GM23338 (cell line): ENCODE measurements around the gene CCDC12.

Experiments
- EZH2 ChIP-seq: fragments of 200-600 bp; sonication (generic); IDR thresholded peaks from one replicate; pipeline ENCODE4 v1.8.0; 2017; ENCODE audit warnings: antibody characterized with exemption, mild to moderate bottlenecking, low read depth; ENCODE audit not compliant: unreplicated experiment
- EZH2phosphoT487 ChIP-seq: fragments of 200-600 bp; sonication (generic); IDR thresholded peaks from one replicate; pipeline ENCODE4 v1.8.1; 2018; ENCODE audit warnings: antibody characterized with exemption; ENCODE audit not compliant: unreplicated experiment
- JUNB ChIP-seq: IDR thresholded peaks from one replicate; pipeline ENCODE4 v1.6.1; 2016; ENCODE audit warnings: antibody characterized with exemption; ENCODE audit not compliant: unreplicated experiment
- POLR2AphosphoS5 ChIP-seq: IDR thresholded peaks from 2 replicates; pipeline ENCODE4 v1.6.1; 2016; ENCODE audit warnings: antibody characterized with exemption, low read depth
- ZNF331 ChIP-seq: fragments of 250-450 bp; sonication (Bioruptor Pico); IDR thresholded peaks from 2 replicates; pipeline ENCODE4 v1.5.0; 2020; ENCODE audit warnings: low read depth, mild to moderate bottlenecking, moderate library complexity
- TF ChIP-seq, protein P1 (sequence below), 2 experiments: fragments of 200-600 bp in 1 of 2; sonication (generic) in 1 of 2; conservative IDR thresholded peaks; 2 replicates each; pipeline versions ENCODE4 v1.5.1 to v1.6.1; 2016 to 2017; ENCODE audit warnings: antibody characterized with exemption in 2 of 2, low read depth in 2 of 2, mild to moderate bottlenecking in 2 of 2, moderate library complexity in 1 of 2
- TF ChIP-seq, protein P2 (sequence below): IDR thresholded peaks from 2 replicates; pipeline ENCODE4 v1.6.1; 2016; ENCODE audit warnings: antibody characterized with exemption
- TF ChIP-seq, protein P3 (sequence below): fragments of 250-450 bp; sonication (Bioruptor Pico); IDR thresholded peaks from 2 replicates; pipeline ENCODE4 v1.5.0; 2020; ENCODE audit warnings: mild to moderate bottlenecking, moderate library complexity
- TF ChIP-seq, protein P4 (sequence below): IDR thresholded peaks from one replicate; pipeline ENCODE4 v1.6.1; 2018; ENCODE audit warnings: antibody characterized with exemption; ENCODE audit not compliant: unreplicated experiment

DNA sequence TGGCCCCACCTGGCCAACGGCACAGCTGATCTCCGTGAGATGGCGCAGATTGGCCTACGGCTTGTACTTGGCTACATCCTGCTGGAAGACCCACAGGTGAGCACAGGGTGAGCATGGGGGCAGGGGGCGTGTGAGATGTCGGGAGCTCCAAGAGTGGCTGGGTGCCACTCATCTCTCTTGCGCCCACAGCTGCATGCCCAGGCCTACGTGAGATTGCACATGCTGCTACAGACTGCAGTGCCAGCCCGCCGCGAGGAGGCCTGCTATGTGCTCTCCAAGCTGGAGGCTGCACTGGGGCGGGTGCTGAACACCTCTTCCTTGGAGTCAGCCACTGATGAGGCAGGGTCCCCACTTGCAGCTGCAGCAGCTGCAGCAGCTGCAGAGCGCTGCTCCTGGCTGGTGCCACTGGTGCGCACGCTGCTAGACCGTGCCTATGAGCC lies 25.2 kb upstream of the CCDC12 start:
- no peak for TF ChIP-seq POLR2AphosphoS5
- TF ChIP-seq, protein P1, sequence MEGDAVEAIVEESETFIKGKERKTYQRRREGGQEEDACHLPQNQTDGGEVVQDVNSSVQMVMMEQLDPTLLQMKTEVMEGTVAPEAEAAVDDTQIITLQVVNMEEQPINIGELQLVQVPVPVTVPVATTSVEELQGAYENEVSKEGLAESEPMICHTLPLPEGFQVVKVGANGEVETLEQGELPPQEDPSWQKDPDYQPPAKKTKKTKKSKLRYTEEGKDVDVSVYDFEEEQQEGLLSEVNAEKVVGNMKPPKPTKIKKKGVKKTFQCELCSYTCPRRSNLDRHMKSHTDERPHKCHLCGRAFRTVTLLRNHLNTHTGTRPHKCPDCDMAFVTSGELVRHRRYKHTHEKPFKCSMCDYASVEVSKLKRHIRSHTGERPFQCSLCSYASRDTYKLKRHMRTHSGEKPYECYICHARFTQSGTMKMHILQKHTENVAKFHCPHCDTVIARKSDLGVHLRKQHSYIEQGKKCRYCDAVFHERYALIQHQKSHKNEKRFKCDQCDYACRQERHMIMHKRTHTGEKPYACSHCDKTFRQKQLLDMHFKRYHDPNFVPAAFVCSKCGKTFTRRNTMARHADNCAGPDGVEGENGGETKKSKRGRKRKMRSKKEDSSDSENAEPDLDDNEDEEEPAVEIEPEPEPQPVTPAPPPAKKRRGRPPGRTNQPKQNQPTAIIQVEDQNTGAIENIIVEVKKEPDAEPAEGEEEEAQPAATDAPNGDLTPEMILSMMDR (conservative IDR thresholded peaks at IDR 0.05; ENCODE audit: low read depth in 2 of 2) = no peak
- TF ChIP-seq, protein P2, sequence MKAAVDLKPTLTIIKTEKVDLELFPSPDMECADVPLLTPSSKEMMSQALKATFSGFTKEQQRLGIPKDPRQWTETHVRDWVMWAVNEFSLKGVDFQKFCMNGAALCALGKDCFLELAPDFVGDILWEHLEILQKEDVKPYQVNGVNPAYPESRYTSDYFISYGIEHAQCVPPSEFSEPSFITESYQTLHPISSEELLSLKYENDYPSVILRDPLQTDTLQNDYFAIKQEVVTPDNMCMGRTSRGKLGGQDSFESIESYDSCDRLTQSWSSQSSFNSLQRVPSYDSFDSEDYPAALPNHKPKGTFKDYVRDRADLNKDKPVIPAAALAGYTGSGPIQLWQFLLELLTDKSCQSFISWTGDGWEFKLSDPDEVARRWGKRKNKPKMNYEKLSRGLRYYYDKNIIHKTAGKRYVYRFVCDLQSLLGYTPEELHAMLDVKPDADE = no peak
- no peak for TF ChIP-seq JUNB
- no peak for TF ChIP-seq EZH2
- TF ChIP-seq, protein P3, sequence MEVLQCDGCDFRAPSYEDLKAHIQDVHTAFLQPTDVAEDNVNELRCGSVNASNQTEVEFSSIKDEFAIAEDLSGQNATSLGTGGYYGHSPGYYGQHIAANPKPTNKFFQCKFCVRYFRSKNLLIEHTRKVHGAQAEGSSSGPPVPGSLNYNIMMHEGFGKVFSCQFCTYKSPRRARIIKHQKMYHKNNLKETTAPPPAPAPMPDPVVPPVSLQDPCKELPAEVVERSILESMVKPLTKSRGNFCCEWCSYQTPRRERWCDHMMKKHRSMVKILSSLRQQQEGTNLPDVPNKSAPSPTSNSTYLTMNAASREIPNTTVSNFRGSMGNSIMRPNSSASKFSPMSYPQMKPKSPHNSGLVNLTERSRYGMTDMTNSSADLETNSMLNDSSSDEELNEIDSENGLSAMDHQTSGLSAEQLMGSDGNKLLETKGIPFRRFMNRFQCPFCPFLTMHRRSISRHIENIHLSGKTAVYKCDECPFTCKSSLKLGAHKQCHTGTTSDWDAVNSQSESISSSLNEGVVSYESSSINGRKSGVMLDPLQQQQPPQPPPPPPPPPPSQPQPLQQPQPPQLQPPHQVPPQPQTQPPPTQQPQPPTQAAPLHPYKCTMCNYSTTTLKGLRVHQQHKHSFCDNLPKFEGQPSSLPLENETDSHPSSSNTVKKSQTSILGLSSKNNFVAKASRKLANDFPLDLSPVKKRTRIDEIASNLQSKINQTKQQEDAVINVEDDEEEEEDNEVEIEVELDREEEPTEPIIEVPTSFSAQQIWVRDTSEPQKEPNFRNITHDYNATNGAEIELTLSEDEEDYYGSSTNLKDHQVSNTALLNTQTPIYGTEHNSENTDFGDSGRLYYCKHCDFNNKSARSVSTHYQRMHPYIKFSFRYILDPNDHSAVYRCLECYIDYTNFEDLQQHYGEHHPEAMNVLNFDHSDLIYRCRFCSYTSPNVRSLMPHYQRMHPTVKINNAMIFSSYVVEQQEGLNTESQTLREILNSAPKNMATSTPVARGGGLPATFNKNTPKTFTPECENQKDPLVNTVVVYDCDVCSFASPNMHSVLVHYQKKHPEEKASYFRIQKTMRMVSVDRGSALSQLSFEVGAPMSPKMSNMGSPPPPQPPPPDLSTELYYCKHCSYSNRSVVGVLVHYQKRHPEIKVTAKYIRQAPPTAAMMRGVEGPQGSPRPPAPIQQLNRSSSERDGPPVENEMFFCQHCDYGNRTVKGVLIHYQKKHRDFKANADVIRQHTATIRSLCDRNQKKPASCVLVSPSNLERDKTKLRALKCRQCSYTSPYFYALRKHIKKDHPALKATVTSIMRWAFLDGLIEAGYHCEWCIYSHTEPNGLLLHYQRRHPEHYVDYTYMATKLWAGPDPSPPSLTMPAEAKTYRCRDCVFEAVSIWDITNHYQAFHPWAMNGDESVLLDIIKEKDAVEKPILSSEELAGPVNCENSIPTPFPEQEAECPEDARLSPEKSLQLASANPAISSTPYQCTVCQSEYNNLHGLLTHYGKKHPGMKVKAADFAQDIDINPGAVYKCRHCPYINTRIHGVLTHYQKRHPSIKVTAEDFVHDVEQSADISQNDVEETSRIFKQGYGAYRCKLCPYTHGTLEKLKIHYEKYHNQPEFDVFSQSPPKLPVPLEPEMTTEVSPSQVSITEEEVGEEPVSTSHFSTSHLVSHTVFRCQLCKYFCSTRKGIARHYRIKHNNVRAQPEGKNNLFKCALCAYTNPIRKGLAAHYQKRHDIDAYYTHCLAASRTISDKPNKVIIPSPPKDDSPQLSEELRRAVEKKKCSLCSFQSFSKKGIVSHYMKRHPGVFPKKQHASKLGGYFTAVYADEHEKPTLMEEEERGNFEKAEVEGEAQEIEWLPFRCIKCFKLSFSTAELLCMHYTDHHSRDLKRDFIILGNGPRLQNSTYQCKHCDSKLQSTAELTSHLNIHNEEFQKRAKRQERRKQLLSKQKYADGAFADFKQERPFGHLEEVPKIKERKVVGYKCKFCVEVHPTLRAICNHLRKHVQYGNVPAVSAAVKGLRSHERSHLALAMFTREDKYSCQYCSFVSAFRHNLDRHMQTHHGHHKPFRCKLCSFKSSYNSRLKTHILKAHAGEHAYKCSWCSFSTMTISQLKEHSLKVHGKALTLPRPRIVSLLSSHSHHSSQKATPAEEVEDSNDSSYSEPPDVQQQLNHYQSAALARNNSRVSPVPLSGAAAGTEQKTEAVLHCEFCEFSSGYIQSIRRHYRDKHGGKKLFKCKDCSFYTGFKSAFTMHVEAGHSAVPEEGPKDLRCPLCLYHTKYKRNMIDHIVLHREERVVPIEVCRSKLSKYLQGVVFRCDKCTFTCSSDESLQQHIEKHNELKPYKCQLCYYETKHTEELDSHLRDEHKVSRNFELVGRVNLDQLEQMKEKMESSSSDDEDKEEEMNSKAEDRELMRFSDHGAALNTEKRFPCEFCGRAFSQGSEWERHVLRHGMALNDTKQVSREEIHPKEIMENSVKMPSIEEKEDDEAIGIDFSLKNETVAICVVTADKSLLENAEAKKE (CRISPR knock-in tag) = no peak
- TF ChIP-seq EZH2phosphoT487 = no peak
- no peak for TF ChIP-seq ZNF331
- TF ChIP-seq, protein P4, sequence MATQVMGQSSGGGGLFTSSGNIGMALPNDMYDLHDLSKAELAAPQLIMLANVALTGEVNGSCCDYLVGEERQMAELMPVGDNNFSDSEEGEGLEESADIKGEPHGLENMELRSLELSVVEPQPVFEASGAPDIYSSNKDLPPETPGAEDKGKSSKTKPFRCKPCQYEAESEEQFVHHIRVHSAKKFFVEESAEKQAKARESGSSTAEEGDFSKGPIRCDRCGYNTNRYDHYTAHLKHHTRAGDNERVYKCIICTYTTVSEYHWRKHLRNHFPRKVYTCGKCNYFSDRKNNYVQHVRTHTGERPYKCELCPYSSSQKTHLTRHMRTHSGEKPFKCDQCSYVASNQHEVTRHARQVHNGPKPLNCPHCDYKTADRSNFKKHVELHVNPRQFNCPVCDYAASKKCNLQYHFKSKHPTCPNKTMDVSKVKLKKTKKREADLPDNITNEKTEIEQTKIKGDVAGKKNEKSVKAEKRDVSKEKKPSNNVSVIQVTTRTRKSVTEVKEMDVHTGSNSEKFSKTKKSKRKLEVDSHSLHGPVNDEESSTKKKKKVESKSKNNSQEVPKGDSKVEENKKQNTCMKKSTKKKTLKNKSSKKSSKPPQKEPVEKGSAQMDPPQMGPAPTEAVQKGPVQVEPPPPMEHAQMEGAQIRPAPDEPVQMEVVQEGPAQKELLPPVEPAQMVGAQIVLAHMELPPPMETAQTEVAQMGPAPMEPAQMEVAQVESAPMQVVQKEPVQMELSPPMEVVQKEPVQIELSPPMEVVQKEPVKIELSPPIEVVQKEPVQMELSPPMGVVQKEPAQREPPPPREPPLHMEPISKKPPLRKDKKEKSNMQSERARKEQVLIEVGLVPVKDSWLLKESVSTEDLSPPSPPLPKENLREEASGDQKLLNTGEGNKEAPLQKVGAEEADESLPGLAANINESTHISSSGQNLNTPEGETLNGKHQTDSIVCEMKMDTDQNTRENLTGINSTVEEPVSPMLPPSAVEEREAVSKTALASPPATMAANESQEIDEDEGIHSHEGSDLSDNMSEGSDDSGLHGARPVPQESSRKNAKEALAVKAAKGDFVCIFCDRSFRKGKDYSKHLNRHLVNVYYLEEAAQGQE = no peak
